Peyer's patch (tissue), 4 donors: ENCODE data around the gene RAPGEF5. TPM values are rescaled to one million over a fixed set of nuclear protein-coding genes. Genes with fewer than 3 reads are reported as not detected.

Source experiments
- DNase-seq, 3 donors: peaks; one replicate each; pipeline ENCODE4 v3.0.0-alpha.2; 2017 to 2019
- H3K27ac ChIP-seq, 4 donors: fragments of 200-600 bp; sonication (generic); one replicate each; pipeline ENCODE4 v1.5.1; 2016 to 2019
- H3K27me3 ChIP-seq, 2 donors: fragments of 200-600 bp; sonication (generic); one replicate each; pipeline ENCODE4 v1.5.1; 2019
- H3K36me3 ChIP-seq, 3 donors: fragments of 200-600 bp; sonication (generic); one replicate each; pipeline ENCODE4 v1.5.1; 2016 to 2019
- H3K4me1 ChIP-seq, 4 donors: fragments of 200-600 bp; sonication (generic); one replicate each; pipeline ENCODE4 v1.5.1; 2016 to 2019
- H3K4me3 ChIP-seq, 4 donors: fragments of 200-600 bp; sonication (generic); 1 replicate in 3 of 4; 2 replicates in 1 of 4; pipeline ENCODE4 v1.5.1; 2016 to 2019; ENCODE audit warnings: mild to moderate bottlenecking in 1 of 4
- H3K9me3 ChIP-seq, 4 donors: fragments of 200-600 bp; sonication (generic); one replicate each; pipeline ENCODE4 v1.5.1; 2016 to 2019; ENCODE audit warnings: mild to moderate bottlenecking in 1 of 4
- POLR2A ChIP-seq, 2 donors: fragments of 450-650 bp; IDR thresholded peaks; one replicate each; pipeline ENCODE4 v1.5.1; 2017; ENCODE audit warnings: antibody characterized with exemption in 2 of 2, mild to moderate bottlenecking in 2 of 2, moderate library complexity in 2 of 2
- total RNA-seq, 4 donors: library from RNA; depleted of rRNA; stranded (reverse); fragments of >200 nt; gene quantifications; one replicate each; pipeline ENCODE4 v1.1.0, GENCODE V29; 2016
- TF ChIP-seq, protein P1 (sequence below), 6 experiments: fragments of 450-650 bp in 4 of 6; fragments of 200-600 bp in 2 of 6; sonication (generic) in 1 of 6; IDR thresholded peaks; one replicate each; pipeline ENCODE4 v1.5.1; 2017 to 2019; ENCODE audit warnings: antibody characterized with exemption in 6 of 6, mild to moderate bottlenecking in 3 of 6, moderate library complexity in 1 of 6

The RAPGEF5 gene
- total RNA-seq, 4 donors from 2014 or later, result 92.8 to 144 (median 111) TPM

DNA sequence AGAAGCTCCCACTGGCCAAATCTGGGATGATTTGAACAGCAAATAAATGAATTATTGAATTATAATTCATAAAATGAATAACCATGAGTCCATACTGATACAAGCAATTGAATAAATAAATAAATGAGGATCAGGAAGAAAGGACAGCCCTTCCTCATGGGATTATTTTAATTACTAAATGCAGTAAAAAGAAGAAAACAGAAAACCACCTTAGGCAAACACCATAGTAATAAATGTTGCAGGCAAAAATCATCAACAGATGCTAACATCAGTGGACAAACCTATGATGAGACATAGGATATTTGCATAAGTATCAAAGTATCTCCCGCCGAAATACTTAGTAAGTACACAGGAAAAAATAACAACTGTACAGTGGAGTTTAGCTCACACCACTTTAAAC, 33.2 kb downstream of the RAPGEF5 start:
- no peaks in the 10 kb centered on the region for H3K4me1 ChIP-seq
- TF ChIP-seq, protein P1, sequence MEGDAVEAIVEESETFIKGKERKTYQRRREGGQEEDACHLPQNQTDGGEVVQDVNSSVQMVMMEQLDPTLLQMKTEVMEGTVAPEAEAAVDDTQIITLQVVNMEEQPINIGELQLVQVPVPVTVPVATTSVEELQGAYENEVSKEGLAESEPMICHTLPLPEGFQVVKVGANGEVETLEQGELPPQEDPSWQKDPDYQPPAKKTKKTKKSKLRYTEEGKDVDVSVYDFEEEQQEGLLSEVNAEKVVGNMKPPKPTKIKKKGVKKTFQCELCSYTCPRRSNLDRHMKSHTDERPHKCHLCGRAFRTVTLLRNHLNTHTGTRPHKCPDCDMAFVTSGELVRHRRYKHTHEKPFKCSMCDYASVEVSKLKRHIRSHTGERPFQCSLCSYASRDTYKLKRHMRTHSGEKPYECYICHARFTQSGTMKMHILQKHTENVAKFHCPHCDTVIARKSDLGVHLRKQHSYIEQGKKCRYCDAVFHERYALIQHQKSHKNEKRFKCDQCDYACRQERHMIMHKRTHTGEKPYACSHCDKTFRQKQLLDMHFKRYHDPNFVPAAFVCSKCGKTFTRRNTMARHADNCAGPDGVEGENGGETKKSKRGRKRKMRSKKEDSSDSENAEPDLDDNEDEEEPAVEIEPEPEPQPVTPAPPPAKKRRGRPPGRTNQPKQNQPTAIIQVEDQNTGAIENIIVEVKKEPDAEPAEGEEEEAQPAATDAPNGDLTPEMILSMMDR (IDR thresholded peaks at IDR 0.05), result no peak

DNA sequence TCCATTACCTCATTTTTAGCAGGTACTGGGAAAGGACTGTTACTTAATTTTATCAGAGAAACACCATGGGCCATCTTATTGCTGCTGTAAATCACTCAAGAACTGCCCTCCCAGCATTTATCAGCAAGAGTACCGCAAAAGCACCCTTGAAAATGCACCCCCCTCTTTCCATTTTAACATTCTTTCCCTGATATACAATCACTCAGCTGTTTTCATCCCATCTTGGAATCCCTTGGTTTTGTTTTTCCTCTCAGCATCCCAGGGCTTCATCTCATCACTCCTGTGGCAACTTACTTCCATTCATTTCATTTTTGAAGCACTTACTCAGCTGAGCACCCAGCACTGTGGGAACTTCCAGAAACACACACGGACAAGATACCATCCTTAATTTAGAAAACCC, 36.5 kb downstream of the RAPGEF5 start:
- no peak overlapping the region for H3K4me3 ChIP-seq
- TF ChIP-seq, protein P1 (IDR thresholded peaks at IDR 0.05), result no peak
- TF ChIP-seq POLR2A (IDR thresholded peaks at IDR 0.05), result no peak
- no peak overlapping the region for H3K27ac ChIP-seq
- H3K4me1 ChIP-seq, result no peaks in the 10 kb centered on the region
- DNase-seq, result no peak
- H3K36me3 ChIP-seq, result no peaks in the 10 kb centered on the region
- H3K9me3 ChIP-seq, result no peaks in the 10 kb centered on the region
- no peaks in the 10 kb centered on the region for H3K27me3 ChIP-seq

More for the DNA sequence above, 33.2 kb downstream of the RAPGEF5 start:
- no peak overlapping the region for H3K27ac ChIP-seq
- no peaks in the 10 kb centered on the region for H3K36me3 ChIP-seq
- no peaks in the 10 kb centered on the region for H3K27me3 ChIP-seq
- no peak for DNase-seq
- H3K4me3 ChIP-seq, result no peak overlapping the region
- no peaks in the 10 kb centered on the region for H3K9me3 ChIP-seq

DNA sequence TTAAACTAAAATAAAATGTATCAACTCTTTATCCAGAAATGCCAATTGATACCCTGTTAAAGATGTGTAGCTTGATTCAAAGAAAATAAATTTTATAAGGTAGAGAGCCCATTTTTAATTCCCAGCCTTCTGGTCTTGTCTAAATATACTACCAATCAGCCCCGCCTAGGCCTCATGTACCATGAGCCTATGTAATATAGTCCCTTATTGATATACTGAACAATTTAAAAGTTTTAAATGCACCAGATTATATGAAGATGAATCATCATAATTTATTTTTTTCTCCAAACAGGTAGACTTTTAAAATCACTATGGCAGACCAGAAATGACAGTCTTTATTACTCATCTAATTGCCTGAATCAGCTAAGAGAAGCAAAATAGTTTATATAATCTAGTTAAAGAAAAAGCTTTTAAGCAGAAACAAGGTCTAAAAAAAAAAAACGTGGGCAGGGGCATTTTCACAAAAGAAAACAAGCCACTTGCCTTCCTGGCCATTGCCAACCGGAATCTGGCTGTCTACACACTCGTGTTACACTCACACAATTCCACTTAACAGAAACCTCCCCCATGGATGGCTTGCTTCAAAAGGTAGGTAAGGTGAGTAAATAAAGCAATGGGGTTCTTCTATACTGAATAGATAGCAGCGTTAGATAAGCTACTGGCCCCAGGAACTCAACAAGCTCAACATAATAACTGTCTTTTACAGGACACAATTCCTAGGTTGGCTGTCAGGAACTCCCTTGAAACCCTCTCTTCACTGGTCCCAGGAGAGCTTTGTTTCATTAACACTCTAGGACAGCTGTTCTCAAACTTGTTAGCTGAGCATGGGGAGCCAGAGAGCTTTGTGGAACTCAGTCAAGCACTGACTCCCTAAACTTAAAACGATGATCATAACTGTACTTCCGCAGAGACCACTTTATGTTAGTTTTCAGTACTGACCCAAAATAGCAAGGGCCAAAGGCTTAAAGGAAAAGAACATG, 37.2 kb downstream of the RAPGEF5 start:
- no peak for DNase-seq

DNA sequence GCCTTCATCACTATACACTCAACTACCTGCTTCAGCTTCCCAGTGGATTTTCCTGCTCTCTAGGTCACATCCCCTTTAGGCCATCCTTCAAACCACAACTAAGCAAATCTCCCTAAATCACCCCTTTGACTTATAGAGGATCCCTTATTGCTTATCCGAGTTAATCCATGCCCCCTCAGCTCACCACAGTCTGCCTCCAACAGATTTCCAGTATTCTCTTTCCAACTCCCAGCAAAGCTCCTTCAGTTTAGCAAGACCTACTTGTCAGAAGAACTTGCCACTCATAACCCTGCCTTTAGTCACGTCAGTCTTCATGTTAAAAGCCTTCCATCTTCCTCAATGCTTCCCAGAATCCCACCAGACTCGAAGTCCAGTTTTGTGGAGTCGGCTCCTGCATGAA, 38.6 kb downstream of the RAPGEF5 start:
- H3K36me3 ChIP-seq, result peaks cover 0 to 5% (median 0%) of the 10 kb centered on the region in 3 donors
- no peak overlapping the region for H3K4me3 ChIP-seq
- TF ChIP-seq POLR2A (IDR thresholded peaks at IDR 0.05), result no peak
- TF ChIP-seq, protein P1 (IDR thresholded peaks at IDR 0.05), result no peak
- no peak for DNase-seq
- H3K27me3 ChIP-seq, result no peaks in the 10 kb centered on the region
- H3K27ac ChIP-seq, result no peak overlapping the region
- no peaks in the 10 kb centered on the region for H3K4me1 ChIP-seq
- H3K9me3 ChIP-seq, result no peaks in the 10 kb centered on the region

More for the DNA sequence above, 37.2 kb downstream of the RAPGEF5 start:
- H3K36me3 ChIP-seq, result peaks cover 0 to 4% (median 0%) of the 10 kb centered on the region in 3 donors
- no peaks in the 10 kb centered on the region for H3K9me3 ChIP-seq
- TF ChIP-seq, protein P1 (IDR thresholded peaks at IDR 0.05), result no peak
- no peak for TF ChIP-seq POLR2A (IDR thresholded peaks at IDR 0.05)
- no peak overlapping the region for H3K27ac ChIP-seq
- no peaks in the 10 kb centered on the region for H3K27me3 ChIP-seq
- H3K4me1 ChIP-seq, result no peaks in the 10 kb centered on the region
- no peak overlapping the region for H3K4me3 ChIP-seq

DNA sequence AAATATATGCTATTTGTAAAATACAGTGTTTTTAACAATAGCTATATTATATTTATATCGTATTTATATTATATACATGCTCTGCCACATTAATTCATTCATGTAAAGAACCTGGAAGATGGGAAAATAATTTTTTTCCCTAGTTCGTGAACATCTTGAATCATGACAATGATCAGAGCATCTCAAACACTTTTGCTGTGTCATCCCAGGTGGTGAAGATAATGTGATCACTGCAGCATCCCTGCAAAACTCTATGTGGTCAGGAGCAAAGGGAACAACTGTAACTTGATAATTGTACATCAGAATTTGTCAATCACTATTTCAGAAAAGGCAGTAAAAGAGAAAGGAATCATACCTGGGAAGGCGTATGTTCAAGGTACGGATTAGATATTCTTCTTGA, 39.3 kb downstream of the RAPGEF5 start:
- Histone ChIP-seq H3K27ac (no peak overlapping the region), H3K9me3 (no peaks in the 10 kb centered on the region), H3K27me3 (no peaks in the 10 kb centered on the region), H3K4me3 (no peak overlapping the region), H3K36me3 (peaks cover 0 to 5% (median 0%) of the 10 kb centered on the region in 3 donors), H3K4me1 (no peaks in the 10 kb centered on the region)
- no peak for DNase-seq
- TF ChIP-seq POLR2A (IDR thresholded peaks at IDR 0.05), result no peak
- TF ChIP-seq, protein P1 (IDR thresholded peaks at IDR 0.05), result no peak
